HFFc6 (cell line): ENCODE measurements around the gene SHB. TPM values are rescaled to one million over a fixed set of nuclear protein-coding genes. Genes with fewer than 3 reads are reported as not detected.
A peak's percentile ranks its signal among the peaks of the same experiment; 100 is the strongest.

ENCODE experiments used
- DNase-seq: peaks from one replicate; pipeline ENCODE4 v3.0.0-alpha.2; 2018
- H3K27ac Mint-ChIP-seq: 2 replicates; pipeline ENCODE4 v1.8.0; 2020; ENCODE audit warnings: mild to moderate bottlenecking, mixed read lengths
- H3K27me3 Mint-ChIP-seq: 2 replicates; pipeline ENCODE4 v1.8.0; 2021; ENCODE audit warnings: mild to moderate bottlenecking, moderate library complexity, mixed read lengths; ENCODE audit not compliant: insufficient read depth
- H3K36me3 Mint-ChIP-seq: 2 replicates; pipeline ENCODE4 v1.8.0; 2021; ENCODE audit warnings: low read depth, mixed read lengths
- H3K4me1 Mint-ChIP-seq: 2 replicates; pipeline ENCODE4 v1.8.0; 2020; ENCODE audit warnings: low read depth, mixed read lengths
- H3K4me3 Mint-ChIP-seq: 2 replicates; pipeline ENCODE4 v1.8.0; 2020; ENCODE audit warnings: mild to moderate bottlenecking, moderate library complexity, mixed read lengths
- H3K9me3 Mint-ChIP-seq: 2 replicates; pipeline ENCODE4 v1.8.0; 2020; ENCODE audit warnings: mild to moderate bottlenecking, mixed read lengths
- CTCF ChIP-seq: fragments of 200-600 bp; sonication (generic); IDR thresholded peaks from 2 replicates; pipeline ENCODE4 v1.5.0; 2021; ENCODE audit warnings: antibody characterized with exemption, mild to moderate bottlenecking
- total RNA-seq, 6 experiments: library from RNA; stranded (reverse); fragmentation: NEBNext Ultra II Directional; extraction: Animal tissue kit (Norgen Biotek cat#: 25700); gene quantifications; 2 replicates in 1 of 6; 3 replicates in 5 of 6; pipeline ENCODE4 v1.2.3, GENCODE V29; 2021

The SHB gene
- total RNA-seq, 6 experiments from 2014 or later = 26.8 to 29.8 (median 28.6) TPM

- Mint-ChIP-seq H3K4me1 (peaks cover 92% of the 10 kb centered on the region), H3K27ac (peak overlapping the region; percentile 93), H3K36me3 (peaks cover 14% of the 10 kb centered on the region), H3K4me3 (peak overlapping the region; percentile 75), H3K27me3 (no peaks in the 10 kb centered on the region; the same call in 1 of the 2 replicates), H3K9me3 (no peaks in the 10 kb centered on the region)
- no peak for TF ChIP-seq CTCF
- no peak for DNase-seq
Measured at GRCh38 chr9:38020151-38021076, 48.6 kb downstream of the SHB start.

DNA sequence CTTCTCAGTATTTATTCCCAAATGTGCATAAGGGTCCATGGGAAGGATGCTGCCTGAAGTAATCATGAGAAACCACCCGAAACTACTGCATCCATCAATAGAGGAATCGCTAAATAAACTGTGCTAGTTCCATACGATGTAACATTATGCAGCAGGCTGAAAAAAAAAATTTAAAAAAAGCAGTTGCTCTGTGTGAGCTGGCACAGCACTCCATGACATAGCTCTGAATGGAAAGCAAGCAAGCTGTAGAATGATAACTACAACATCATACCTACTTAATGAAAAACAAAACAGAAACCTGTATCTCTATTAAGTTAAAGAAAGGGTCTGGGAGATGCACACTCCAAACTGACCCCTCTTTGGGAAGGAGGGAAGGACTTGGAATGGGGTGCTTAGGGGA, 49.3 kb downstream of the SHB start:
- Mint-ChIP-seq H3K27me3 (no peaks in the 10 kb centered on the region; the same call in none of the 2 replicates), H3K36me3 (peaks cover 19% of the 10 kb centered on the region), H3K27ac (peak overlapping the region; percentile 93), H3K9me3 (no peaks in the 10 kb centered on the region), H3K4me1 (peaks cover 92% of the 10 kb centered on the region), H3K4me3 (peak overlapping the region; percentile 75)
- no peak for DNase-seq
- TF ChIP-seq CTCF = no peak

DNA sequence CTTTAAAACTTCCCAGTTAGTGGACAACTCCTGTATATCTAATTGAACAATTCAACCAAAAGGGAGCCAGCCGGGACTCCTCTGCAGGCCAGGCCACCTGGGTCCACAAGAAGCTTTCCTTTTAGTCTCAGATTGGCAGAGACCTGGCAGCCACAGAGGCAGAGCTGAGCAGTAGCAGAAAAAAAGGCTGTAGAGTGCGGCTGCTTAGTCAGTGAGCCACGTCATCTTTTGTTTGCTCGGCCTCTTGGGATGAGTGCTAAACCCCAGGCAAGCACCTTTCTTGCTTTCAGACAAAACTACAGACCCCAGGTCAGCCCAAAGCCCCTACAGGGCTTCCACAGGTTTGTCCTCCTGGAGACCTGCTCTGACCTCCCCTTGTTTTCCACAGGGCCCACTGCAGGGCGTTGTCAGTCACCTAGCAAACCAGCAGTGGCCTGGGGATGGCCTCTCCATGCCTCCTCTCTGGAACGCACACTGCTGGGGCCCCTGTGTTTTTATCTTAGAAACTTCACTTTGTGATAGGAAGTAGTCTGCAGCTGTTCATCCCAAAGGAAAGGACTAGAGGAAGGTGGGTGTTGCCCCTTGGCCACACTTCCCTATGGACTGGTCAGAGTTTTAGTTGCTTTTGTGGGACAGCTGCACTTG, 49.9 kb downstream of the SHB start:
- Mint-ChIP-seq H3K4me3 (peak overlapping the region; percentile 75), H3K4me1 (peaks cover 91% of the 10 kb centered on the region), H3K36me3 (peaks cover 21% of the 10 kb centered on the region), H3K27ac (peak overlapping the region; percentile 93), H3K27me3 (no peaks in the 10 kb centered on the region; the same call in none of the 2 replicates), H3K9me3 (no peaks in the 10 kb centered on the region)
- TF ChIP-seq CTCF = no peak
- DNase-seq = peak; percentile 76

DNA sequence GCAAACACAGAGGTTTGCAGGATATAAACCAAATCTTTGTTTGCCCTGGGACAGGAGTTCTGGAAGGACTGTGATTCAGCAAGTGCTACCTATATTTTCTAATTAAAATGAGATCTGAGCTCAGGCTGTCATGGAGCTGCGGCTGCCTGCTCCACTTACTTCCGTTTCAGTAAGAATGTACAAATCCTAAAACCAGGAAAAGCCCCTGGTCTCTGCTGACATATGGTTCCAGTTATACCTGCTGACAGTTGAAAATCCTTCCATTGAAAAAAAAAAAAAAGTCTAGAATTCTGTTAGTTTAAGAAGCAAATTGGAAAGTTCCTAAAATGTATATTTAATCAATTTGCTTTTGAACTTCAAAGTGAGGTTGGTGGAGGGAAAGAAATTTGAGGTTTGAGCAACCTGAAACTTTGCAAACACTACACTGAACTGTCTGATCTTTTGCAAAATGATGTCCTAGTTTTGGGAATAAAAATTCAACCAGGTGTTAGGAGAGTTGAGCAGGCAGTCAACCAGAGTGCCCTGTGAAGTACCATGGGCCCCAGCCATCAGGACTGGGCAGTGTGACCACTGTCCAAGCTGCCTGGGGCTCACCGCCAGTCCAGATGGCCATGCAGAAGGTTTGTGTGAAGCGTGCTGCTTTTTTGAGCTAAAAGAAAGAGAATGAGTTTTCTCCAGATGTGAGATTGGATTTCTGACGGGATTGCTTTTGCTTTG, 50.6 kb downstream of the SHB start:
- Mint-ChIP-seq H3K9me3 (no peaks in the 10 kb centered on the region), H3K27me3 (no peaks in the 10 kb centered on the region; the same call in none of the 2 replicates), H3K4me3 (peak overlapping the region; percentile 75), H3K36me3 (peaks cover 21% of the 10 kb centered on the region), H3K4me1 (peaks cover 84% of the 10 kb centered on the region), H3K27ac (peak overlapping the region; percentile 93)
- DNase-seq = no peak
- no peak for TF ChIP-seq CTCF

DNA sequence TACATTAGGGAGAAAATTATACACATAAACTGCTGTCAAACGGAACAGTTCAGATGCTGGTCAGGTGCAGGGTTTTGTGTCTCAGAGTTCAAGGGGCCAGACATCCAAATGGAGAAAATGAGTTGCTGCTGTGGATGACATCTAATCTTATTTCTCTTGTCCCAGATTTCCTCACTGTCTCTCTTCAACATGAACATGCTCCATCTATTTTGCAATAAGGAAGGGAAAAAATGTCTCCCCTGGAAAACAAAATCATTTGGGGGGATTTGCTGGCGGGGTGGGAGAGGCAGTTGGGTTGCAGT, 51.2 kb downstream of the SHB start:
- no peaks in the 10 kb centered on the region; the same call in none of the 2 replicates for H3K27me3 Mint-ChIP-seq
- no peak for DNase-seq
- H3K9me3 Mint-ChIP-seq = no peaks in the 10 kb centered on the region
- no peak for TF ChIP-seq CTCF
- H3K36me3 Mint-ChIP-seq = peaks cover 20% of the 10 kb centered on the region
- peak overlapping the region; percentile 75 for H3K4me3 Mint-ChIP-seq
- H3K4me1 Mint-ChIP-seq = peaks cover 81% of the 10 kb centered on the region
- peak overlapping the region; percentile 93 for H3K27ac Mint-ChIP-seq
